Measurements from ENCODE around the gene XIRP1.

Gene XIRP1

GRCh38 chr3:39188271-39189149, 3.9 kb downstream of the XIRP1 start:
- FAIRE-seq (no peak), DNase-seq (ENCODE audit: extremely low spot score, insufficient read length, low read depth) (no peak)

- FAIRE-seq (no peak), DNase-seq (ENCODE audit: extremely low spot score, insufficient read length, low read depth) (no peak)
Observed at GRCh38 chr3:39187372-39188155, 4.8 kb downstream of the XIRP1 start.

- no peak for FAIRE-seq
- no peak for DNase-seq (ENCODE audit: extremely low spot score, insufficient read length, low read depth)
Observed at GRCh38 chr3:39186692-39187151, 5.7 kb downstream of the XIRP1 start.

GRCh38 chr3:39185959-39186691, 6.3 kb downstream of the XIRP1 start:
- no peak for FAIRE-seq
- DNase-seq (ENCODE audit: extremely low spot score, insufficient read length, low read depth), result no peak

- FAIRE-seq (no peak), DNase-seq (ENCODE audit: extremely low spot score, insufficient read length, low read depth) (no peak)
Observed at GRCh38 chr3:39185326-39185958, 7.0 kb downstream of the XIRP1 start.

GRCh38 chr3:39184968-39185285, 7.5 kb downstream of the XIRP1 start:
- no peak for FAIRE-seq
- DNase-seq (ENCODE audit: extremely low spot score, insufficient read length, low read depth), result no peak

- FAIRE-seq (no peak), DNase-seq (ENCODE audit: extremely low spot score, insufficient read length, low read depth) (no peak)
Observed at GRCh38 chr3:39184081-39184967, 8.1 kb downstream of the XIRP1 start.

GRCh38 chr3:39183211-39184080, 8.9 kb downstream of the XIRP1 start:
- FAIRE-seq (no peak), DNase-seq (ENCODE audit: extremely low spot score, insufficient read length, low read depth) (no peak)

- FAIRE-seq (no peak), DNase-seq (ENCODE audit: extremely low spot score, insufficient read length, low read depth) (no peak)
Observed at GRCh38 chr3:39181408-39182335, 10.7 kb downstream of the XIRP1 start.

GRCh38 chr3:39180546-39181346, 11.6 kb downstream of the XIRP1 start:
- peak; percentile 54 for FAIRE-seq
- DNase-seq (ENCODE audit: extremely low spot score, insufficient read length, low read depth), result peak; percentile 88

GRCh38 chr3:39180183-39180545, 12.2 kb downstream of the XIRP1 start:
- FAIRE-seq (no peak), DNase-seq (ENCODE audit: extremely low spot score, insufficient read length, low read depth) (no peak)

- FAIRE-seq, result no peak
- DNase-seq (ENCODE audit: extremely low spot score, insufficient read length, low read depth), result no peak
Observed at GRCh38 chr3:39178553-39178952, 13.8 kb downstream of the XIRP1 start.

- DNase-seq (ENCODE audit: extremely low spot score, insufficient read length, low read depth) (peak; percentile 37), FAIRE-seq (peak; percentile 36)
Observed at GRCh38 chr3:39177708-39178332, 14.6 kb downstream of the XIRP1 start.

GRCh38 chr3:39176025-39176714, 16.2 kb downstream of the XIRP1 start:
- FAIRE-seq (no peak), DNase-seq (ENCODE audit: extremely low spot score, insufficient read length, low read depth) (no peak)

- FAIRE-seq (no peak), DNase-seq (ENCODE audit: extremely low spot score, insufficient read length, low read depth) (no peak)
Observed at GRCh38 chr3:39173318-39174125, 18.9 kb downstream of the XIRP1 start.

Data from GM18507 (cell line).